ENCODE data around the gene HHATL. TPM values are rescaled to one million over a fixed set of nuclear protein-coding genes. Genes with fewer than 3 reads are reported as not detected.

Gene HHATL
- total and polyA plus RNA-seq, 2 of the 8 experiments (the other 6 are each of a cell fraction or from before 2014, with no cell fraction given) = 0.18 TPM; not detected in 1

- Histone ChIP-seq H3K23me2 (ENCODE audit: low read depth, low read length) (no peaks in the 10 kb centered on the region), H2BK5ac (ENCODE audit: low read depth, low read length) (no peak overlapping the region), H3K56ac (replicated peaks; ENCODE audit: insufficient read length, low read depth, low read length) (no peak overlapping the region), H3K4me2 (ENCODE audit: insufficient read depth in 1 of 2, low read depth in 2 of 2, low read length in 2 of 2) (no peak overlapping the region), H3K79me1 (ENCODE audit: low read depth, low read length) (no peaks in the 10 kb centered on the region), H3K18ac (ENCODE audit: extremely low read depth, low read length) (no peak overlapping the region), H2AFZ (ENCODE audit: low read length) (no peak overlapping the region), H3K79me2 (ENCODE audit: control insufficient read depth in 1 of 2, insufficient read depth in 2 of 2, low read length in 2 of 2) (no peaks in the 10 kb centered on the region), H3K9me3 (ENCODE audit: insufficient read depth in 2 of 2, low read depth in 1 of 2, low read length in 1 of 2) (0 out of 4 replicates have a peak, but pooled peaks cover 0 to 2% of the 10 kb centered on the region in 2 experiments), H3K4me1 (replicated peaks in 1 of 4; ENCODE audit: control insufficient read depth in 3 of 4, insufficient read depth in 4 of 4, low read length in 3 of 4) (peaks cover 0 to 7% (median 0%) of the 10 kb centered on the region in 4 experiments; a peak in 2 of 7 replicates), H3K4me3 (ENCODE audit: extremely low read depth in 1 of 4, insufficient read depth in 2 of 4, low read depth in 3 of 4, low read length in 4 of 4) (no peak overlapping the region), H3K14ac (ENCODE audit: insufficient read length) (no peak overlapping the region), H3K9ac (replicated peaks in 1 of 4; ENCODE audit: extremely low read depth in 1 of 4, low read depth in 3 of 4, low read length in 3 of 4) (no peak overlapping the region), H2BK12ac (ENCODE audit: low read depth, low read length) (no peak overlapping the region), H3K23ac (ENCODE audit: insufficient read length) (no peak overlapping the region), H4K5ac (ENCODE audit: insufficient read length, low read depth, low read length) (no peak overlapping the region), H4K8ac (ENCODE audit: extremely low read depth, insufficient read depth, low read length) (no peak overlapping the region; the same call in 1 of the 2 replicates), H3K36me3 (ENCODE audit: control insufficient read depth in 2 of 4, insufficient read depth in 4 of 4, low read length in 3 of 4) (no peaks in the 10 kb centered on the region), H3K27me3 (replicated peaks in 1 of 4; ENCODE audit: control insufficient read depth in 3 of 4, extremely low read depth in 1 of 4, insufficient read depth in 3 of 4, low read length in 3 of 4) (peaks cover 0 to 2% (median 0%) of the 10 kb centered on the region in 4 experiments; a peak in 1 of 7 replicates), H2BK20ac (ENCODE audit: low read length) (no peak overlapping the region), H2BK15ac (ENCODE audit: low read length) (no peak overlapping the region), H3K27ac (ENCODE audit: low read depth, low read length) (no peak overlapping the region), H3K4ac (replicated peaks; ENCODE audit: insufficient read length, low read depth, low read length) (no peak overlapping the region), H2AK5ac (ENCODE audit: low read depth, low read length) (no peak overlapping the region), H2BK120ac (replicated peaks; ENCODE audit: low read depth, low read length) (no peak overlapping the region), H4K91ac (replicated peaks; ENCODE audit: insufficient read length, low read length) (no peak overlapping the region), H4K20me1 (replicated peaks in 1 of 2; ENCODE audit: control insufficient read depth in 1 of 2, insufficient read depth in 2 of 2, low read length in 2 of 2) (peaks cover 0 to 2% of the 10 kb centered on the region in 2 experiments)
- FAIRE-seq (no peak), DNase-seq (ENCODE audit: low read depth in 1 of 2, low spot score in 2 of 2) (no peak)
- WGBS, 2 experiments (ENCODE audit: extremely low coverage in 1 of 2, insufficient coverage in 1 of 2, insufficient read length in 1 of 2, insufficient replicate concordance in 2 of 2, low coverage in 1 of 2, low lambda C conversion rate in 2 of 2, missing lambda C conversion rate in 1 of 2) = 95% methylated on average over 4 of the region's 4 CpGs; no CpG with 5 or more reads in 1 of the 2 experiments
- CTCF ChIA-PET (ENCODE audit: partially characterized antibody) = interaction anchor here (0.8 to 1.9 kb wide), 8 partner anchors 10 to 164 kb away, joined by 4 to 6 read pairs (median 5); no protein-coding TSS in a partner anchor
- POLR2A ChIA-PET (ENCODE audit: partially characterized antibody) = interaction anchor here (1.3 to 3.1 kb wide), 3 partner anchors 9 to 15 kb away, joined by 4 to 10 read pairs (median 10); partner anchors contain the start of gene ZBTB47
- TF ChIP-seq EZH2 (IDR thresholded peaks at IDR 0.05; ENCODE audit: low read depth, low read length, severe bottlenecking) (no peak), E2F6 (IDR thresholded peaks at IDR 0.05) (no peak), TBP (IDR thresholded peaks at IDR 0.05; ENCODE audit: low read depth, low read length) (no peak), FOSL1 (IDR thresholded peaks at IDR 0.05; ENCODE audit: insufficient read depth, low read depth, low read length) (no peak), CEBPB (IDR thresholded peaks at IDR 0.05; ENCODE audit: low read depth, low read length) (no peak), TAF7 (optimal IDR thresholded peaks at IDR 0.05; ENCODE audit: borderline replicate concordance, low read depth, low read length) (no peak), CHD1 (IDR thresholded peaks at IDR 0.05; ENCODE audit: low read depth, low read length) (no peak), POU5F1 (IDR thresholded peaks at IDR 0.05; ENCODE audit: low read depth, low read length) (no peak), SUZ12 (IDR thresholded peaks at IDR 0.05; ENCODE audit: low read length) (no peak), SIX5 (IDR thresholded peaks at IDR 0.05; ENCODE audit: low read depth, low read length) (no peak), BACH1 (IDR thresholded peaks at IDR 0.05; ENCODE audit: low read length) (no peak), NANOG (IDR thresholded peaks at IDR 0.05; ENCODE audit: insufficient read depth, low read depth, low read length, poor library complexity, severe bottlenecking) (no peak), CBX5 (IDR thresholded peaks at IDR 0.05; ENCODE audit: low read depth, low read length) (no peak), KDM4A (IDR thresholded peaks at IDR 0.05; ENCODE audit: low read depth, low read length, severe bottlenecking) (no peak)
Observed at GRCh38 chr3:42666577-42666998, 36.0 kb downstream of the HHATL start.
